Measurements from ENCODE around the gene LARGE1. TPM values are rescaled to one million over a fixed set of nuclear protein-coding genes. Genes with fewer than 3 reads are reported as not detected.

LARGE1 gene
- total RNA-seq, 2 experiments from 2014 or later = 0.18 to 0.58 TPM

- no peaks in the 10 kb centered on the region for H3K27me3 Mint-ChIP-seq (ENCODE audit: low read depth)
- H3K4me3 Mint-ChIP-seq = no peak overlapping the region
- ChIA-PET CTCF (no interaction called here), POLR2A (no interaction called here)
- DNase-seq = no peak
- no peaks in the 10 kb centered on the region for H3K36me3 Mint-ChIP-seq (ENCODE audit: low read depth)
- H3K4me1 Mint-ChIP-seq (ENCODE audit: low read depth) = no peaks in the 10 kb centered on the region
- no peak for ATAC-seq
- H3K9me3 Mint-ChIP-seq (ENCODE audit: insufficient read depth) = peaks cover 18% of the 10 kb centered on the region
- H3K27ac Mint-ChIP-seq = no peak overlapping the region
Measured at GRCh38 chr22:33715237-33715985, 204.9 kb downstream of the LARGE1 start.

GRCh38 chr22:33710326-33710725 is 209.9 kb downstream of the LARGE1 start:
- no peaks in the 10 kb centered on the region for H3K4me1 Mint-ChIP-seq (ENCODE audit: low read depth)
- DNase-seq = no peak
- no peaks in the 10 kb centered on the region for H3K27me3 Mint-ChIP-seq (ENCODE audit: low read depth)
- no peak overlapping the region for H3K4me3 Mint-ChIP-seq
- ChIA-PET POLR2A (no interaction called here), CTCF (no interaction called here)
- no peaks in the 10 kb centered on the region for H3K36me3 Mint-ChIP-seq (ENCODE audit: low read depth)
- no peak overlapping the region for H3K27ac Mint-ChIP-seq
- ATAC-seq = no peak
- H3K9me3 Mint-ChIP-seq (ENCODE audit: insufficient read depth) = peaks cover 15% of the 10 kb centered on the region

GRCh38 chr22:33707581-33707980 is 212.7 kb downstream of the LARGE1 start:
- Mint-ChIP-seq H3K4me3 (no peak overlapping the region), H3K36me3 (ENCODE audit: low read depth) (no peaks in the 10 kb centered on the region), H3K27me3 (ENCODE audit: low read depth) (no peaks in the 10 kb centered on the region), H3K9me3 (ENCODE audit: insufficient read depth) (peaks cover 8% of the 10 kb centered on the region), H3K27ac (no peak overlapping the region), H3K4me1 (ENCODE audit: low read depth) (no peaks in the 10 kb centered on the region)
- DNase-seq (no peak), ATAC-seq (no peak)
- CTCF ChIA-PET = no interaction called here
- POLR2A ChIA-PET = interaction anchor here (0.7 kb wide), 1 partner anchor 1033 kb away, joined by 3 read pairs; no protein-coding TSS in a partner anchor

- peaks cover 12% of the 10 kb centered on the region for H3K9me3 Mint-ChIP-seq (ENCODE audit: insufficient read depth)
- H3K4me3 Mint-ChIP-seq = no peak overlapping the region
- no peaks in the 10 kb centered on the region for H3K27me3 Mint-ChIP-seq (ENCODE audit: low read depth)
- CTCF ChIA-PET = no interaction called here
- no peaks in the 10 kb centered on the region for H3K36me3 Mint-ChIP-seq (ENCODE audit: low read depth)
- ATAC-seq (no peak), DNase-seq (no peak)
- no peaks in the 10 kb centered on the region for H3K4me1 Mint-ChIP-seq (ENCODE audit: low read depth)
- POLR2A ChIA-PET = no interaction called here
- H3K27ac Mint-ChIP-seq = no peak overlapping the region
Measured at GRCh38 chr22:33706100-33706499, 214.2 kb downstream of the LARGE1 start.

GRCh38 chr22:33699176-33699575 is 221.1 kb downstream of the LARGE1 start:
- H3K4me3 Mint-ChIP-seq = no peak overlapping the region
- ChIA-PET POLR2A (no interaction called here), CTCF (no interaction called here)
- DNase-seq (no peak), ATAC-seq (no peak)
- H3K36me3 Mint-ChIP-seq (ENCODE audit: low read depth) = no peaks in the 10 kb centered on the region
- H3K4me1 Mint-ChIP-seq (ENCODE audit: low read depth) = no peaks in the 10 kb centered on the region
- H3K27me3 Mint-ChIP-seq (ENCODE audit: low read depth) = no peaks in the 10 kb centered on the region
- no peak overlapping the region for H3K27ac Mint-ChIP-seq
- peaks cover 15% of the 10 kb centered on the region for H3K9me3 Mint-ChIP-seq (ENCODE audit: insufficient read depth)

GRCh38 chr22:33697640-33698039 is 222.6 kb downstream of the LARGE1 start:
- no peak for DNase-seq

GRCh38 chr22:33691057-33691630 is 229.1 kb downstream of the LARGE1 start:
- Mint-ChIP-seq H3K4me3 (no peak overlapping the region), H3K4me1 (ENCODE audit: low read depth) (no peaks in the 10 kb centered on the region), H3K27me3 (ENCODE audit: low read depth) (no peaks in the 10 kb centered on the region), H3K9me3 (ENCODE audit: insufficient read depth) (peaks cover 18% of the 10 kb centered on the region), H3K27ac (no peak overlapping the region), H3K36me3 (ENCODE audit: low read depth) (no peaks in the 10 kb centered on the region)
- no peak for ATAC-seq
- no peak for DNase-seq
- ChIA-PET CTCF (no interaction called here), POLR2A (no interaction called here)

More at GRCh38 chr22:33697640-33698039, 222.6 kb downstream of the LARGE1 start:
- no peaks in the 10 kb centered on the region for H3K4me1 Mint-ChIP-seq (ENCODE audit: low read depth)
- no peak for ATAC-seq
- CTCF ChIA-PET = no interaction called here
- peaks cover 19% of the 10 kb centered on the region for H3K9me3 Mint-ChIP-seq (ENCODE audit: insufficient read depth)
- H3K27me3 Mint-ChIP-seq (ENCODE audit: low read depth) = no peaks in the 10 kb centered on the region
- POLR2A ChIA-PET = no interaction called here
- H3K4me3 Mint-ChIP-seq = no peak overlapping the region
- H3K27ac Mint-ChIP-seq = no peak overlapping the region
- H3K36me3 Mint-ChIP-seq (ENCODE audit: low read depth) = no peaks in the 10 kb centered on the region

GRCh38 chr22:33688903-33689302 is 231.4 kb downstream of the LARGE1 start:
- ChIA-PET CTCF (no interaction called here), POLR2A (no interaction called here)
- Mint-ChIP-seq H3K9me3 (ENCODE audit: insufficient read depth) (peaks cover 18% of the 10 kb centered on the region), H3K4me1 (ENCODE audit: low read depth) (no peaks in the 10 kb centered on the region), H3K27me3 (ENCODE audit: low read depth) (no peaks in the 10 kb centered on the region), H3K4me3 (no peak overlapping the region), H3K36me3 (ENCODE audit: low read depth) (no peaks in the 10 kb centered on the region), H3K27ac (no peak overlapping the region)
- DNase-seq (no peak), ATAC-seq (no peak)

- H3K4me1 Mint-ChIP-seq (ENCODE audit: low read depth) = no peaks in the 10 kb centered on the region
- H3K4me3 Mint-ChIP-seq = no peak overlapping the region
- no peaks in the 10 kb centered on the region for H3K27me3 Mint-ChIP-seq (ENCODE audit: low read depth)
- POLR2A ChIA-PET = no interaction called here
- CTCF ChIA-PET = no interaction called here
- peaks cover 12% of the 10 kb centered on the region for H3K9me3 Mint-ChIP-seq (ENCODE audit: insufficient read depth)
- DNase-seq = no peak
- no peak for ATAC-seq
- no peak overlapping the region for H3K27ac Mint-ChIP-seq
- H3K36me3 Mint-ChIP-seq (ENCODE audit: low read depth) = no peaks in the 10 kb centered on the region
Measured at GRCh38 chr22:33687464-33687863, 232.8 kb downstream of the LARGE1 start.

GRCh38 chr22:33684087-33684486 is 236.2 kb downstream of the LARGE1 start:
- Mint-ChIP-seq H3K36me3 (ENCODE audit: low read depth) (no peaks in the 10 kb centered on the region), H3K27me3 (ENCODE audit: low read depth) (no peaks in the 10 kb centered on the region), H3K9me3 (ENCODE audit: insufficient read depth) (peaks cover 8% of the 10 kb centered on the region), H3K4me3 (no peak overlapping the region), H3K27ac (no peak overlapping the region), H3K4me1 (ENCODE audit: low read depth) (no peaks in the 10 kb centered on the region)
- ChIA-PET CTCF (no interaction called here), POLR2A (interaction anchor here (0.6 to 0.7 kb wide), 2 partner anchors 222 to 603 kb away, joined by 3 read pairs; no protein-coding TSS in a partner anchor)
- ATAC-seq (no peak), DNase-seq (no peak)

- POLR2A ChIA-PET = no interaction called here
- CTCF ChIA-PET = no interaction called here
- Mint-ChIP-seq H3K27me3 (ENCODE audit: low read depth) (no peaks in the 10 kb centered on the region), H3K27ac (no peak overlapping the region), H3K4me1 (ENCODE audit: low read depth) (no peaks in the 10 kb centered on the region), H3K9me3 (ENCODE audit: insufficient read depth) (peaks cover 8% of the 10 kb centered on the region), H3K36me3 (ENCODE audit: low read depth) (no peaks in the 10 kb centered on the region), H3K4me3 (no peak overlapping the region)
- ATAC-seq (no peak), DNase-seq (no peak)
Measured at GRCh38 chr22:33682927-33683326, 237.3 kb downstream of the LARGE1 start.

GRCh38 chr22:33680632-33681031 is 239.6 kb downstream of the LARGE1 start:
- Mint-ChIP-seq H3K27me3 (ENCODE audit: low read depth) (no peaks in the 10 kb centered on the region), H3K9me3 (ENCODE audit: insufficient read depth) (peaks cover 2% of the 10 kb centered on the region), H3K4me3 (no peak overlapping the region), H3K27ac (no peak overlapping the region), H3K36me3 (ENCODE audit: low read depth) (no peaks in the 10 kb centered on the region), H3K4me1 (ENCODE audit: low read depth) (no peaks in the 10 kb centered on the region)
- ChIA-PET CTCF (no interaction called here), POLR2A (no interaction called here)
- ATAC-seq (no peak), DNase-seq (no peak)

GRCh38 chr22:33678523-33678922 is 241.8 kb downstream of the LARGE1 start:
- peaks cover 7% of the 10 kb centered on the region for H3K9me3 Mint-ChIP-seq (ENCODE audit: insufficient read depth)

More at GRCh38 chr22:33678523-33678922, 241.8 kb downstream of the LARGE1 start:
- H3K36me3 Mint-ChIP-seq (ENCODE audit: low read depth) = no peaks in the 10 kb centered on the region
- no peaks in the 10 kb centered on the region for H3K27me3 Mint-ChIP-seq (ENCODE audit: low read depth)
- H3K4me3 Mint-ChIP-seq = no peak overlapping the region
- no peak for ATAC-seq
- H3K4me1 Mint-ChIP-seq (ENCODE audit: low read depth) = no peaks in the 10 kb centered on the region
- DNase-seq = no peak
- no peak overlapping the region for H3K27ac Mint-ChIP-seq
- CTCF ChIA-PET = no interaction called here
- POLR2A ChIA-PET = no interaction called here
